IPS-18a (cell line): ENCODE results near the gene POU4F1.

Source experiments
- H3K27ac ChIP-seq: one replicate; pipeline ENCODE4 v1.5.1; 2013; ENCODE audit warnings: low read length
- H3K27me3 ChIP-seq: one replicate; pipeline ENCODE4 v1.6.1; 2013; ENCODE audit warnings: mild to moderate bottlenecking, low read length; ENCODE audit not compliant: control insufficient read depth, insufficient read depth
- H3K36me3 ChIP-seq: one replicate; pipeline ENCODE4 v1.6.1; 2013; ENCODE audit warnings: low read depth, low read length; ENCODE audit not compliant: control insufficient read depth
- H3K4me1 ChIP-seq: one replicate; pipeline ENCODE4 v1.6.1; 2013; ENCODE audit warnings: low read depth, low read length; ENCODE audit not compliant: control insufficient read depth
- H3K4me3 ChIP-seq: one replicate; pipeline ENCODE4 v1.5.1; 2013; ENCODE audit warnings: low read length
- H3K9ac ChIP-seq: one replicate; pipeline ENCODE4 v1.6.1; 2013; ENCODE audit warnings: mild to moderate bottlenecking, low read length, moderate library complexity
- H3K9me3 ChIP-seq: one replicate; pipeline ENCODE4 v1.6.1; 2013; ENCODE audit warnings: low read depth, low read length; ENCODE audit not compliant: control insufficient read depth

The POU4F1 gene

GRCh38 chr13:78604782-78605611 is 1.6 kb upstream of the POU4F1 start:
- Histone ChIP-seq H3K4me3 (peak overlapping the region; percentile 15), H3K4me1 (peaks cover 31% of the 10 kb centered on the region), H3K27me3 (peaks cover 97% of the 10 kb centered on the region)

DNA sequence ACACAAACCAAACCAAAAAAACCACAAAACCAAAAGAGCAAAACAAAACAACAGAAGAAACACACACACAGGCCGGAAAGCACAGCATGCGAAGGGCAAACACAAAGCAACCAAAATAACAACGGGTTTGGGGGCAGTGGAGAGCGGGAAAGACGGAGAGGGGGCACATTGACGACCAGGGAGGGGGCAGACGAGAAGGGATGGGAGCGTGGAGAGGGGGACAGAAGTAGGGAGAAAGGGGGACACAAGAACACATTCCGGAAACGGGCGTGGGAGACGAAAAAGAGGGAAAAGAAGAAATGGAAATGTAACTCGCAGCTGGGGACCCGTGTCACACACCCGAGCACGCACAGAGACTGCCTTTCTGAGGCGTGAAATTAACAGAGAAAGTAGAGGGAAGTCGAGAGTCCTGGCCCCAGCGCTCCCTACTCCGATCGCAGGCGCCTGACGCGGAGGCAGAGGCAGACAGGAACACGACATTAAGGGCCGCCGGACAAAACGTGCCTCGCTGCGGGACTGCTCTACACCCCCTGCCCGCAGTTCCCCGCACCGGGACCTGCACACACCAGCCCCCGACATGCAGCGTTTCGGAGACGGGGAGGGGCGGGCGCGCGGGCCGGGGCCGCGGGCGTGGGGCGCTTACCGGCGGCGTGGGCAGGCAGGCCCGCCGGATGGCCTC is 652 bp downstream of the POU4F1 start:
- Histone ChIP-seq H3K36me3 (no peaks in the 10 kb centered on the region), H3K4me3 (peak overlapping the region; percentile 54), H3K9me3 (no peaks in the 10 kb centered on the region), H3K9ac (no peak overlapping the region), H3K27ac (no peak overlapping the region), H3K4me1 (peaks cover 24% of the 10 kb centered on the region), H3K27me3 (peaks cover 97% of the 10 kb centered on the region)

More at GRCh38 chr13:78604782-78605611, 1.6 kb upstream of the POU4F1 start:
- no peaks in the 10 kb centered on the region for H3K9me3 ChIP-seq
- no peak overlapping the region for H3K9ac ChIP-seq
- H3K27ac ChIP-seq, result no peak overlapping the region
- H3K36me3 ChIP-seq, result no peaks in the 10 kb centered on the region

GRCh38 chr13:78601874-78602560 is 1.3 kb downstream of the POU4F1 start:
- H3K4me3 ChIP-seq, result peak overlapping the region; percentile 54
- peaks cover 27% of the 10 kb centered on the region for H3K4me1 ChIP-seq
- no peaks in the 10 kb centered on the region for H3K9me3 ChIP-seq
- H3K9ac ChIP-seq, result no peak overlapping the region
- peaks cover 97% of the 10 kb centered on the region for H3K27me3 ChIP-seq
- H3K27ac ChIP-seq, result no peak overlapping the region
- no peaks in the 10 kb centered on the region for H3K36me3 ChIP-seq

- peak overlapping the region; percentile 30 for H3K4me3 ChIP-seq
- H3K36me3 ChIP-seq, result no peaks in the 10 kb centered on the region
- H3K9me3 ChIP-seq, result no peaks in the 10 kb centered on the region
- no peak overlapping the region for H3K9ac ChIP-seq
- H3K27me3 ChIP-seq, result peaks cover 97% of the 10 kb centered on the region
- peaks cover 23% of the 10 kb centered on the region for H3K4me1 ChIP-seq
- H3K27ac ChIP-seq, result no peak overlapping the region
Measured at GRCh38 chr13:78601124-78601873, 2.1 kb downstream of the POU4F1 start.

- Histone ChIP-seq H3K27ac (no peak overlapping the region), H3K9me3 (no peaks in the 10 kb centered on the region), H3K4me3 (no peak overlapping the region), H3K27me3 (peaks cover 97% of the 10 kb centered on the region), H3K4me1 (peaks cover 22% of the 10 kb centered on the region), H3K9ac (no peak overlapping the region), H3K36me3 (no peaks in the 10 kb centered on the region)
Measured at GRCh38 chr13:78600280-78600883, 3.0 kb downstream of the POU4F1 start.

DNA sequence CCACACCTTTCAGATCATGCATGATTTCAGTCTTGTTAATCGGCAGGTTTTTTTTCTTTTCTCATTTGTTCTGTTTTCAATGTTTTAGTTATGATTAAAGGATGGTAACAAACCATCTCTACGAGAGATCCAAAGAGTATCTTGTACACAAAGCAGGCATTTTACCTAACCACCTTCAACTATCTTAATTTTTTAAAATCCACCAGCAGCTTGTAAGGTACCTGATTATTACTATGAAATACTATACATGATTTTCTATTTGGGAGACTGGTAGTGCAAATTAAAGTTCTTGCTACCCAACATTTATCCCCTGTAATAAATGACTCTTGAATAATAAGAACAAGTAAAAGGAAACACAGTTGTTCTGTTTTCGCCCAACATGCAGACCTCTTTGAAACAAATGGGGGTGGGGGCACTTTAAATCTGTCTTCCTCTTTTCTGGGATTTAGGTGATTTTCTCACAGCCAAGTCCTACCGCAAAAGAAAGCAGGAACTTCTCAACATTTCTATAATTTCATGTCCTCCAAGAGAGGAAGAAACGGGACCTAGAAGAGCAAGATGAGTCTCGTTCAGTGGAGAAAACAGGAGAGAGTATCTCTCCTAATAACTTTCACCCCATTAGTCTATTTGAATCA is 3.6 kb downstream of the POU4F1 start:
- Histone ChIP-seq H3K27ac (no peak overlapping the region), H3K4me1 (peaks cover 19% of the 10 kb centered on the region), H3K9ac (no peak overlapping the region), H3K9me3 (no peaks in the 10 kb centered on the region), H3K36me3 (no peaks in the 10 kb centered on the region), H3K4me3 (no peak overlapping the region), H3K27me3 (peaks cover 97% of the 10 kb centered on the region)

GRCh38 chr13:78598966-78599644 is 4.2 kb downstream of the POU4F1 start:
- H3K9ac ChIP-seq, result no peak overlapping the region
- H3K27me3 ChIP-seq, result peaks cover 97% of the 10 kb centered on the region
- no peak overlapping the region for H3K4me3 ChIP-seq
- no peaks in the 10 kb centered on the region for H3K9me3 ChIP-seq
- no peaks in the 10 kb centered on the region for H3K36me3 ChIP-seq
- peaks cover 23% of the 10 kb centered on the region for H3K4me1 ChIP-seq
- H3K27ac ChIP-seq, result no peak overlapping the region

GRCh38 chr13:78598116-78598781 is 5.1 kb downstream of the POU4F1 start:
- no peaks in the 10 kb centered on the region for H3K36me3 ChIP-seq
- no peak overlapping the region for H3K9ac ChIP-seq
- H3K4me1 ChIP-seq, result peaks cover 25% of the 10 kb centered on the region
- H3K27me3 ChIP-seq, result peaks cover 97% of the 10 kb centered on the region
- H3K9me3 ChIP-seq, result no peaks in the 10 kb centered on the region
- H3K4me3 ChIP-seq, result no peak overlapping the region
- H3K27ac ChIP-seq, result no peak overlapping the region

DNA sequence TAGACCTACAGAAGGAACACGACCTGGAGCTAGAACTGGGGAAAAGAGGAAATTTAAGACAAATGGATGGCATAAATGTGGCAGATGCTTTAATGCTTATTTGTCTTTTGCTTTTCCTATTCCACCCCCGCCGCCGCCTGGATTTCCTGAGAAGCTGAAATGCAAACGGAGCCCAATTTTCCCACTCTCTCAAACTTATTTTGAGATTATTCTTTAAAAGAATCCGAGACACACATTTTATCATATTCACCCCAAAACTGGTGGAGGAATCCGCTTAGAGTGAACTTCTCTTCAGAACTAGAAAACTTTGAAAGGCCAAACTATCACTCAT is 5.8 kb downstream of the POU4F1 start:
- H3K27me3 ChIP-seq, result peaks cover 97% of the 10 kb centered on the region
- no peak overlapping the region for H3K27ac ChIP-seq
- H3K9me3 ChIP-seq, result no peaks in the 10 kb centered on the region
- H3K9ac ChIP-seq, result no peak overlapping the region
- H3K4me3 ChIP-seq, result no peak overlapping the region
- H3K36me3 ChIP-seq, result no peaks in the 10 kb centered on the region
- H3K4me1 ChIP-seq, result peaks cover 25% of the 10 kb centered on the region
